H9 (cell line): ENCODE data around the gene ZNF541. TPM values are rescaled to one million over a fixed set of nuclear protein-coding genes. Genes with fewer than 3 reads are reported as not detected.

Source experiments
- DNase-seq: peaks from one replicate; pipeline ENCODE4 v3.0.0-alpha.2; 2017
- H2AFZ ChIP-seq: one replicate; pipeline ENCODE4 v1.6.1; 2013; ENCODE audit warnings: mild to moderate bottlenecking, low read length, control low read depth, moderate library complexity
- H2AK5ac ChIP-seq: 2 replicates; pipeline ENCODE4 v1.6.1; 2013; ENCODE audit warnings: low read length, control low read depth, mixed read lengths; ENCODE audit not compliant: insufficient read length
- H2BK120ac ChIP-seq: one replicate; pipeline ENCODE4 v1.6.1; 2013; ENCODE audit warnings: low read depth, mild to moderate bottlenecking, low read length, control low read depth, inconsistent platforms; ENCODE audit not compliant: poor library complexity, severe bottlenecking
- H2BK12ac ChIP-seq: 2 replicates; pipeline ENCODE4 v1.6.1; 2013; ENCODE audit warnings: low read length, control low read depth, mixed read lengths, low read depth; ENCODE audit not compliant: insufficient read length
- H2BK15ac ChIP-seq: 2 replicates; pipeline ENCODE4 v1.6.1; 2013; ENCODE audit warnings: low read depth, low read length, control low read depth
- H2BK20ac ChIP-seq: one replicate; pipeline ENCODE4 v1.6.1; 2013; ENCODE audit warnings: low read depth, mild to moderate bottlenecking, low read length, control low read depth, inconsistent platforms; ENCODE audit not compliant: poor library complexity, severe bottlenecking
- H2BK5ac ChIP-seq: 2 replicates; pipeline ENCODE4 v1.6.1; 2013; ENCODE audit warnings: low read length, control low read depth, mixed read lengths; ENCODE audit not compliant: insufficient read length
- H3K14ac ChIP-seq: 2 replicates; pipeline ENCODE4 v1.6.1; 2013; ENCODE audit warnings: low read length, control low read depth; ENCODE audit not compliant: insufficient read depth
- H3K18ac ChIP-seq: 2 replicates; pipeline ENCODE4 v1.6.1; 2013; ENCODE audit warnings: low read depth, mild to moderate bottlenecking, mixed read lengths, low read length, control low read depth; ENCODE audit not compliant: insufficient read length
- H3K23ac ChIP-seq: 2 replicates; pipeline ENCODE4 v1.6.1; 2013; ENCODE audit warnings: low read length, control low read depth, mixed read lengths, low read depth; ENCODE audit not compliant: insufficient read length
- H3K23me2 ChIP-seq: 2 replicates; pipeline ENCODE4 v1.6.1; 2013; ENCODE audit warnings: low read depth, mild to moderate bottlenecking, mixed read lengths, low read length, control low read depth; ENCODE audit not compliant: insufficient read length, poor library complexity, severe bottlenecking
- H3K27ac ChIP-seq: 2 replicates; pipeline ENCODE4 v1.5.1; 2013; ENCODE audit warnings: low read length, control low read depth, mixed read lengths, low read depth; ENCODE audit not compliant: insufficient read length
- H3K27me3 ChIP-seq: 2 replicates; pipeline ENCODE4 v1.6.1; 2013; ENCODE audit warnings: low read length, control low read depth, inconsistent platforms; ENCODE audit not compliant: insufficient read depth
- H3K4ac ChIP-seq: 2 replicates; pipeline ENCODE4 v1.6.1; 2013; ENCODE audit warnings: low read depth, mild to moderate bottlenecking, control low read depth, inconsistent platforms, low read length, moderate library complexity
- H3K4me1 ChIP-seq: 2 replicates; pipeline ENCODE4 v1.6.1; 2013; ENCODE audit warnings: low read length, control low read depth, inconsistent platforms; ENCODE audit not compliant: insufficient read depth
- H3K4me2 ChIP-seq: 2 replicates; pipeline ENCODE4 v1.6.1; 2013; ENCODE audit warnings: low read length, control low read depth, mixed read lengths; ENCODE audit not compliant: insufficient read length, insufficient read depth
- H3K56ac ChIP-seq: 2 replicates; pipeline ENCODE4 v1.6.1; 2013; ENCODE audit warnings: low read depth, mild to moderate bottlenecking, mixed read lengths, low read length, control low read depth; ENCODE audit not compliant: insufficient read length
- H3K79me1 ChIP-seq: 2 replicates; pipeline ENCODE4 v1.6.1; 2013; ENCODE audit warnings: low read depth, mild to moderate bottlenecking, moderate library complexity, low read length, control low read depth, inconsistent platforms; ENCODE audit not compliant: insufficient read depth, poor library complexity, severe bottlenecking
- H3K79me2 ChIP-seq: 2 replicates; pipeline ENCODE4 v1.6.1; 2013; ENCODE audit warnings: low read length, control low read depth, inconsistent platforms; ENCODE audit not compliant: insufficient read depth
- H3K9ac ChIP-seq: 2 replicates; pipeline ENCODE4 v1.6.1; 2013; ENCODE audit warnings: low read length, control low read depth, mixed read lengths; ENCODE audit not compliant: insufficient read length; ENCODE audit errors: extremely low read depth
- H3K9me3 ChIP-seq: one replicate; pipeline ENCODE4 v1.6.1; 2013; ENCODE audit warnings: low read depth, low read length, inconsistent platforms; ENCODE audit not compliant: control insufficient read depth
- H3T11ph ChIP-seq: one replicate; pipeline ENCODE4 v1.6.1; 2013; ENCODE audit warnings: mild to moderate bottlenecking, low read length, control low read depth, inconsistent platforms
- H4K20me1 ChIP-seq: one replicate; pipeline ENCODE4 v1.6.1; 2013; ENCODE audit not compliant: control insufficient read depth, insufficient read length, insufficient read depth
- H4K5ac ChIP-seq: 2 replicates; pipeline ENCODE4 v1.6.1; 2013; ENCODE audit warnings: low read depth, mild to moderate bottlenecking, mixed read lengths, low read length, control low read depth; ENCODE audit not compliant: insufficient read length
- H4K8ac ChIP-seq: replicated peaks from 2 replicates; pipeline ENCODE4 v1.6.1; 2013; ENCODE audit warnings: low read length, control low read depth, mixed read lengths, low read depth; ENCODE audit not compliant: insufficient read length
- H4K91ac ChIP-seq: 2 replicates; pipeline ENCODE4 v1.6.1; 2013; ENCODE audit warnings: low read depth, mild to moderate bottlenecking, moderate library complexity, mixed read lengths, low read length, control low read depth; ENCODE audit not compliant: insufficient read length
- H3K27ac Mint-ChIP-seq, 3 experiments: 2 replicates in 2 of 3; 3 replicates in 1 of 3; pipeline ENCODE4 v1.8.0; 2020 to 2021; ENCODE audit warnings: mixed read lengths in 3 of 3, mild to moderate bottlenecking in 1 of 3, moderate library complexity in 1 of 3
- H3K27me3 Mint-ChIP-seq: 2 replicates; pipeline ENCODE4 v1.8.0; 2021; ENCODE audit warnings: low read depth, mild to moderate bottlenecking, moderate library complexity, mixed read lengths
- H3K36me3 Mint-ChIP-seq, 3 experiments: 2 replicates in 2 of 3; 3 replicates in 1 of 3; pipeline ENCODE4 v1.8.0; 2020 to 2021; ENCODE audit warnings: low read depth in 3 of 3, mixed read lengths in 3 of 3; ENCODE audit not compliant: insufficient read depth in 1 of 3
- H3K4me1 Mint-ChIP-seq, 2 experiments: 2 replicates each; pipeline ENCODE4 v1.8.0; 2020; ENCODE audit warnings: mixed read lengths in 2 of 2
- H3K4me3 Mint-ChIP-seq, 2 experiments: 2 replicates in 1 of 2; 3 replicates in 1 of 2; pipeline ENCODE4 v1.8.0; 2020 to 2021; ENCODE audit warnings: mild to moderate bottlenecking in 2 of 2, mixed read lengths in 2 of 2, moderate library complexity in 1 of 2
- H3K9me3 Mint-ChIP-seq, 2 experiments: 2 replicates in 1 of 2; 3 replicates in 1 of 2; pipeline ENCODE4 v1.8.0; 2020; ENCODE audit warnings: mild to moderate bottlenecking in 2 of 2, mixed read lengths in 2 of 2, moderate library complexity in 1 of 2
- CTCF ChIP-seq: fragments of 200-600 bp; sonication (generic); conservative IDR thresholded peaks from 3 replicates; pipeline ENCODE4 v1.8.0; 2021; ENCODE audit warnings: antibody characterized with exemption, mild to moderate bottlenecking
- WGBS: extraction: QIAGEN DNeasy Blood & Tissue Kit; methylation state at CpG from one replicate; pipeline ENCODE4 v1.1.7; 2013; ENCODE audit warnings: missing lambda C conversion rate, low lambda C conversion rate, mixed read lengths; ENCODE audit not compliant: insufficient read length; ENCODE audit errors: extremely low coverage; 5-methylcytosine and 5-hydroxymethylcytosine counted together
- total RNA-seq: library from RNA; stranded (reverse); gene quantifications from 2 replicates; pipeline ENCODE4 v1.2.1, GENCODE V29; 2021

ZNF541 gene
- total RNA-seq, 1 experiment from 2014 or later, result not detected

DNA sequence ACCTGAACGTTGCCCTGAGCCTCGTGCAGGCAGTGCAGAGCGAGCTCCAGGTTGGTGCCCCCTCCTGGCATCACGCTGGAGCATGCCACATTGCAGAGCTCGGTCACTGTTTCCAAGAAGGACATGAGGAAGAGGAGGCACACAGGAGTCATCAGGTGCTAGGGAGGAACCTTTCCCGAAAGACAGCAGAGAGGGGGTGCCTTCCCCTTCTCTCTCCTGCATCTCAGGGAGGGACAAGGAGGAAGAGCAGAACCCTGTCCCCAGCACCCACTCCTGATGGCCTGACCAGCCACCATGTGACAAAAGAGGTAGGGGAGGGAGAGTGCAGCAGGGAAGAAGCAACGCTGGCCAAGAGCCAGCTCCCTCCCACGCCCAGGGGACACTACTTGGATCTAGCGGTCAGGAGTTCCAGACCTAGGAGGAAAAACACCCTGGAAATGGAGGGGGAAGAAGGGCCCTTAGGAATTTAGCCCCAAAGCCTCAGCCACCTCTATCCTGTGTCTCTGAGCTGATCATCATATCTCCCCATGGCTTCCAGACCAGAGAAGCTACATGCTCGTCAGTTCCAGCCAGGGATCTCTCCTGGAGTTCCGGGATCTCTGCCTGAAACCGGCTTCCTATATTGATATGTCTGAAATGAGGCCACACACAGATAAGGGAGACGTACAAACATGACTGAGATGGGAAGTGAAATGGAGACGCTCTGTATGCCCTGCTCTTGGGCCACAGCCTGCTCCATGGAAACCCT lies 41.1 kb downstream of the ZNF541 start:
- Histone ChIP-seq H4K91ac (no peak overlapping the region), H3K9me3 (no peaks in the 10 kb centered on the region), H3K9ac (no peak overlapping the region), H3K79me1 (no peaks in the 10 kb centered on the region), H2AFZ (no peak overlapping the region), H3K79me2 (no peaks in the 10 kb centered on the region), H3K14ac (no peak overlapping the region), H3K27ac (no peak overlapping the region), H2AK5ac (no peak overlapping the region), H3K4me2 (no peak overlapping the region), H2BK20ac (no peak overlapping the region), H3T11ph (no peak overlapping the region), H3K4me1 (no peaks in the 10 kb centered on the region), H2BK120ac (no peak overlapping the region), H2BK5ac (no peak overlapping the region), H2BK12ac (no peak overlapping the region), H3K4ac (no peak overlapping the region), H4K20me1 (no peaks in the 10 kb centered on the region), H2BK15ac (no peak overlapping the region), H3K18ac (no peak overlapping the region), H4K8ac (no peak overlapping the region), H3K23ac (no peak overlapping the region), H4K5ac (no peak overlapping the region), H3K23me2 (no peaks in the 10 kb centered on the region), H3K27me3 (no peaks in the 10 kb centered on the region), H3K56ac (no peak overlapping the region)
- no peak for TF ChIP-seq CTCF
- H3K4me3 Mint-ChIP-seq, result no peak overlapping the region
- no CpG with 5 or more reads among the region's 14 CpGs for WGBS
- no peak for DNase-seq
- no peak overlapping the region; a peak in 1 of 7 replicates for H3K27ac Mint-ChIP-seq
- no peaks in the 10 kb centered on the region for H3K4me1 Mint-ChIP-seq
- no peaks in the 10 kb centered on the region; a peak in 3 of 7 replicates for H3K36me3 Mint-ChIP-seq
- H3K27me3 Mint-ChIP-seq, result peaks cover 10% of the 10 kb centered on the region
- peaks cover 6 to 8% of the 10 kb centered on the region in 2 experiments for H3K9me3 Mint-ChIP-seq
